IMR-90 (cell line): Measurements from ENCODE around the gene SSBP3. TPM values are rescaled to one million over a fixed set of nuclear protein-coding genes. Genes with fewer than 3 reads are reported as not detected.

Experiments
- ATAC-seq: fragments of 200-7000 bp; cut with Tn5 transposase; 2 replicates; pipeline ENCODE4 v1.9.1; 2020; ENCODE audit warnings: low read depth, mild to moderate bottlenecking, moderate library complexity
- BruUV-seq: library from RNA; stranded (reverse); fragments of 400-500 nt; replicated peaks from 2 replicates; lab custom pipeline; 2021; lab: Mats Ljungman, UMichigan
- CTCF ChIA-PET: fragments of 300-600 bp; formaldehyde crosslinking; extraction: SDS; loops from one replicate; lab custom pipeline; 2021; ENCODE audit warnings: antibody characterized with exemption; lab: Yijun Ruan, JAX
- POLR2A ChIA-PET: fragments of 300-600 bp; sonication (Branson Sonifier 250); formaldehyde crosslinking; loops from one replicate; lab custom pipeline; 2022; ENCODE audit warnings: antibody characterized with exemption; ENCODE audit not compliant: unreplicated experiment; lab: Charles Lee
- DNase-seq: peaks from one replicate; pipeline ENCODE4 v3.0.0; 2013
- H2AFZ ChIP-seq: replicated peaks from 2 replicates; pipeline ENCODE3; 2013; ENCODE audit warnings: low read length, mild to moderate bottlenecking; ENCODE audit not compliant: poor library complexity
- H2AK5ac ChIP-seq: 2 replicates; pipeline ENCODE4 v1.6.1; 2013; ENCODE audit warnings: low read depth, low read length, inconsistent platforms
- H2AK9ac ChIP-seq: replicated peaks from 2 replicates; pipeline ENCODE3; 2013; ENCODE audit warnings: mild to moderate bottlenecking, low read depth, low read length, moderate library complexity; ENCODE audit not compliant: poor library complexity
- H2BK120ac ChIP-seq: 2 replicates; pipeline ENCODE4 v1.6.1; 2013; ENCODE audit warnings: low read depth, low read length, inconsistent platforms
- H2BK15ac ChIP-seq: 3 replicates; pipeline ENCODE4 v1.6.1; 2013; ENCODE audit warnings: low read depth, low read length, inconsistent platforms
- H2BK20ac ChIP-seq: 2 replicates; pipeline ENCODE4 v1.6.1; 2013; ENCODE audit warnings: low read depth, mild to moderate bottlenecking, inconsistent platforms, low read length, moderate library complexity
- H2BK5ac ChIP-seq: 2 replicates; pipeline ENCODE4 v1.6.1; 2013; ENCODE audit warnings: mild to moderate bottlenecking, low read depth, low read length, inconsistent platforms; ENCODE audit not compliant: poor library complexity, severe bottlenecking
- H3K14ac ChIP-seq: replicated peaks from 2 replicates; pipeline ENCODE4 v1.6.1; 2013; ENCODE audit warnings: low read depth, low read length, inconsistent platforms
- H3K18ac ChIP-seq: 2 replicates; pipeline ENCODE4 v1.6.1; 2013; ENCODE audit warnings: low read depth, low read length, control low read depth
- H3K23ac ChIP-seq: 2 replicates; pipeline ENCODE4 v1.6.1; 2013; ENCODE audit warnings: low read depth, low read length, inconsistent platforms
- H3K27ac ChIP-seq: 2 replicates; pipeline ENCODE4 v1.5.1; 2013; ENCODE audit warnings: mild to moderate bottlenecking, control low read depth, low read length; ENCODE audit not compliant: insufficient read depth
- H3K27me3 ChIP-seq: 2 replicates; pipeline ENCODE4 v1.6.1; 2013; ENCODE audit warnings: low read length; ENCODE audit not compliant: control insufficient read depth, insufficient read depth
- H3K36me3 ChIP-seq: 2 replicates; pipeline ENCODE4 v1.6.1; 2013; ENCODE audit warnings: low read length, mixed read lengths; ENCODE audit not compliant: control insufficient read depth, insufficient read depth
- H3K4ac ChIP-seq: 2 replicates; pipeline ENCODE4 v1.6.1; 2013; ENCODE audit warnings: low read depth, low read length, inconsistent platforms
- H3K4me1 ChIP-seq: 2 replicates; pipeline ENCODE4 v1.6.1; 2013; ENCODE audit warnings: low read length, mixed read lengths; ENCODE audit not compliant: control insufficient read depth, insufficient read depth
- H3K4me2 ChIP-seq: 2 replicates; pipeline ENCODE4 v1.6.1; 2013; ENCODE audit warnings: low read depth, mild to moderate bottlenecking, control low read depth, low read length, moderate library complexity
- H3K4me3 ChIP-seq: 2 replicates; pipeline ENCODE4 v1.5.1; 2013; ENCODE audit warnings: low read depth, mild to moderate bottlenecking, control low read depth, low read length, moderate library complexity; ENCODE audit not compliant: insufficient read depth
- H3K56ac ChIP-seq: 2 replicates; pipeline ENCODE4 v1.6.1; 2013; ENCODE audit warnings: low read length, inconsistent platforms; ENCODE audit not compliant: insufficient read depth; ENCODE audit errors: extremely low read depth
- H3K79me1 ChIP-seq, 2 experiments: 2 replicates each; pipeline ENCODE4 v1.6.1; 2013; ENCODE audit warnings: low read length in 2 of 2, inconsistent platforms in 1 of 2, low read depth in 1 of 2
- H3K9ac ChIP-seq: 2 replicates; pipeline ENCODE4 v1.6.1; 2013; ENCODE audit warnings: low read depth, low read length, control low read depth
- H3K9me1 ChIP-seq: 2 replicates; pipeline ENCODE4 v1.6.1; 2013; ENCODE audit warnings: low read length, inconsistent platforms; ENCODE audit not compliant: insufficient read depth
- H3K9me3 ChIP-seq: 2 replicates; pipeline ENCODE4 v1.6.1; 2013; ENCODE audit warnings: low read length; ENCODE audit not compliant: control insufficient read depth, insufficient read depth
- H4K20me1 ChIP-seq: 2 replicates; pipeline ENCODE4 v1.6.1; 2013; ENCODE audit warnings: low read length, inconsistent platforms; ENCODE audit not compliant: insufficient read depth
- H4K5ac ChIP-seq: 2 replicates; pipeline ENCODE4 v1.6.1; 2013; ENCODE audit warnings: mild to moderate bottlenecking, low read depth, low read length, control low read depth
- H4K8ac ChIP-seq, 2 experiments: 2 replicates each; pipeline ENCODE4 v1.6.1; 2013; ENCODE audit warnings: low read depth in 2 of 2, low read length in 2 of 2, control low read depth in 1 of 2, inconsistent platforms in 1 of 2
- H4K91ac ChIP-seq: 2 replicates; pipeline ENCODE4 v1.6.1; 2013; ENCODE audit warnings: low read depth, low read length, inconsistent platforms; ENCODE audit not compliant: insufficient read depth
- BHLHE40 ChIP-seq: fragments of 150-350 bp; IDR thresholded peaks from 2 replicates; pipeline ENCODE4 v1.6.1; 2016; ENCODE audit warnings: mild to moderate bottlenecking, low read depth, low read length
- CEBPB ChIP-seq: IDR thresholded peaks from 2 replicates; pipeline ENCODE4 v1.6.1; 2012; ENCODE audit warnings: low read depth, low read length, improper control_type of control experiment
- CHD1 ChIP-seq: IDR thresholded peaks from 2 replicates; pipeline ENCODE4 v1.6.1; 2012; ENCODE audit warnings: low read depth, low read length, improper control_type of control experiment
- FOS ChIP-seq: fragments of 150-350 bp; IDR thresholded peaks from 2 replicates; pipeline ENCODE4 v1.6.1; 2016; ENCODE audit warnings: low read depth, low read length
- MAFK ChIP-seq: IDR thresholded peaks from 2 replicates; pipeline ENCODE4 v1.6.1; 2012; ENCODE audit warnings: low read depth, low read length, improper control_type of control experiment
- MAZ ChIP-seq: IDR thresholded peaks from 2 replicates; pipeline ENCODE4 v1.6.1; 2012; ENCODE audit warnings: low read depth, mild to moderate bottlenecking, low read length, improper control_type of control experiment, moderate library complexity, borderline replicate concordance
- MXI1 ChIP-seq: IDR thresholded peaks from 2 replicates; pipeline ENCODE4 v1.6.1; 2012; ENCODE audit warnings: low read depth, mild to moderate bottlenecking, low read length, moderate library complexity, borderline replicate concordance
- NFE2L2 ChIP-seq: fragments of 150-350 bp; IDR thresholded peaks from 2 replicates; pipeline ENCODE4 v1.6.1; 2016; ENCODE audit warnings: low read depth, mild to moderate bottlenecking, low read length
- POLR2A ChIP-seq: IDR thresholded peaks from 2 replicates; pipeline ENCODE4 v1.6.1; 2012; ENCODE audit warnings: mild to moderate bottlenecking, low read depth, low read length
- RAD21 ChIP-seq: IDR thresholded peaks from 2 replicates; pipeline ENCODE4 v1.6.1; 2012; ENCODE audit warnings: low read length, improper control_type of control experiment
- RCOR1 ChIP-seq: IDR thresholded peaks from 2 replicates; pipeline ENCODE4 v1.6.1; 2012; ENCODE audit warnings: mild to moderate bottlenecking, low read length, improper control_type of control experiment; ENCODE audit not compliant: insufficient replicate concordance
- RFX5 ChIP-seq: IDR thresholded peaks from 2 replicates; pipeline ENCODE4 v1.8.0; 2012; ENCODE audit warnings: low read depth, mild to moderate bottlenecking, low read length, moderate library complexity
- SMC3 ChIP-seq: fragments of 150-350 bp; IDR thresholded peaks from 2 replicates; pipeline ENCODE4 v1.6.1; 2016; ENCODE audit warnings: low read depth, mild to moderate bottlenecking, antibody characterized with exemption, low read length, moderate library complexity
- WGBS, 2 experiments: methylation state at CpG; one replicate each; pipeline versions ENCODE4 v1.1.5 to v1.1.7; 2013; ENCODE audit warnings: missing lambda C conversion rate in 2 of 2; ENCODE audit not compliant: insufficient read length in 1 of 2; ENCODE audit errors: extremely low coverage in 2 of 2; 5-methylcytosine and 5-hydroxymethylcytosine counted together
- dilution Hi-C: fragments of 300-500 bp; cut with HindIII; formaldehyde crosslinking; loops from one replicate; pipeline ENCODE4 v1.14.3; 2018; ENCODE audit warnings: low sequenced_read_pairs; ENCODE audit not compliant: unreplicated experiment
- in situ Hi-C: fragments of 300-500 bp; cut with MboI; formaldehyde crosslinking; loops from 3 replicates; pipeline ENCODE4 v1.14.3; 2019; ENCODE audit warnings: low sequenced_read_pairs, inconsistent platforms, mixed read lengths
- intact Hi-C: fragments of 100-400 bp; cut with micrococcal nuclease; formaldehyde crosslinking; loops from 2 replicates; pipeline ENCODE4 v1.10.0; 2022
- polyA plus RNA-seq, 3 experiments: library from polyadenylated mRNA; depleted of rRNA; stranded (reverse); fragments of >200 nt; gene quantifications; 2 replicates each; pipeline ENCODE4 v1.2.3, GENCODE V29; 2012; ENCODE audit warnings: low replicate concordance in 1 of 3
- total RNA-seq: library from RNA; depleted of rRNA; stranded (reverse); fragments of >200 nt; gene quantifications from 2 replicates; pipeline ENCODE4 v1.2.3, GENCODE V29; 2012
- TF ChIP-seq, protein P1 (sequence below): conservative IDR thresholded peaks from 2 replicates; pipeline ENCODE4 v1.5.1; 2012; ENCODE audit warnings: mild to moderate bottlenecking, low read depth, low read length, improper control_type of control experiment
- TF ChIP-seq, protein P2 (sequence below): fragments of 150-350 bp; IDR thresholded peaks from 2 replicates; pipeline ENCODE4 v1.6.1; 2016; ENCODE audit warnings: low read depth, mild to moderate bottlenecking, low read length, moderate library complexity, borderline replicate concordance
- TF ChIP-seq, protein P3 (sequence below): fragments of 150-350 bp; IDR thresholded peaks from 2 replicates; pipeline ENCODE4 v1.6.1; 2017; ENCODE audit warnings: mild to moderate bottlenecking, antibody characterized with exemption, low read length, low read depth

Gene SSBP3
- total and polyA plus RNA-seq, 2 of the 4 experiments (the other 2 are of a cell fraction) = 10.9 to 39.6 TPM

DNA sequence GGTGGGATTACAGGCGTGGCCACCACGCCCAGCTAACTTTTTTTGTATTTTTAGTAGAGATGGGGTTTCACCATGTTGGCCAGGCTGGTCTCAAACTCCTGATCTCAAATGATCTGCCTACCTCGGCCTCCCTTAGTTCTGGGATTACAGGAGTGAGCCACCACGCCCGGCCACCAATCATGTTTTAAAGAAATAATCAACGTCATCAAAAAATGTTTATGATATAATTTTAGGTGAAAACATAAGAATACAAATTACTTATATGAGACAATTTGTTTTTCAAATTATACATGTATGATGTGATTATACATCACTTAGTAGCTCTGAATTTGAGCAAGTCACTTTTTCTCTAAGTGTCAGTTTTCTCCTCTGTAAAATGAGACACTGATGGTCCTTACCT, 31.6 kb upstream of the SSBP3 start:
- ChIA-PET POLR2A (no interaction called here), CTCF (no interaction called here)
- Histone ChIP-seq H3K9me1 (no peaks in the 10 kb centered on the region), H2AFZ (no peak overlapping the region), H2AK9ac (no peak overlapping the region), H3K79me1 (no peaks in the 10 kb centered on the region), H3K4me1 (no peaks in the 10 kb centered on the region), H4K5ac (no peak overlapping the region), H2BK20ac (no peak overlapping the region), H2BK15ac (no peak overlapping the region), H3K4me2 (no peak overlapping the region), H2BK5ac (no peak overlapping the region), H3K14ac (no peak overlapping the region), H3K23ac (no peak overlapping the region), H3K56ac (no peak overlapping the region), H3K4ac (no peak overlapping the region), H3K4me3 (no peak overlapping the region), H3K27ac (no peak overlapping the region), H2AK5ac (no peak overlapping the region), H3K9ac (no peak overlapping the region), H2BK120ac (no peak overlapping the region), H4K8ac (no peak overlapping the region), H3K36me3 (no peaks in the 10 kb centered on the region), H4K20me1 (no peaks in the 10 kb centered on the region), H4K91ac (no peak overlapping the region), H3K9me3 (no peaks in the 10 kb centered on the region), H3K27me3 (peaks cover 2% of the 10 kb centered on the region; the same call in 1 of the 2 replicates), H3K18ac (no peak overlapping the region)
- dilution Hi-C loops (no loop called here), in situ Hi-C loops (no loop called here), intact Hi-C loops (no loop called here)
- BruUV-seq = no TSS peak
- DNase-seq (no peak), ATAC-seq (no peak)
- no peak for TF ChIP-seq MAZ
- no peak for TF ChIP-seq NFE2L2
- no peak for TF ChIP-seq RAD21
- TF ChIP-seq, protein P1, sequence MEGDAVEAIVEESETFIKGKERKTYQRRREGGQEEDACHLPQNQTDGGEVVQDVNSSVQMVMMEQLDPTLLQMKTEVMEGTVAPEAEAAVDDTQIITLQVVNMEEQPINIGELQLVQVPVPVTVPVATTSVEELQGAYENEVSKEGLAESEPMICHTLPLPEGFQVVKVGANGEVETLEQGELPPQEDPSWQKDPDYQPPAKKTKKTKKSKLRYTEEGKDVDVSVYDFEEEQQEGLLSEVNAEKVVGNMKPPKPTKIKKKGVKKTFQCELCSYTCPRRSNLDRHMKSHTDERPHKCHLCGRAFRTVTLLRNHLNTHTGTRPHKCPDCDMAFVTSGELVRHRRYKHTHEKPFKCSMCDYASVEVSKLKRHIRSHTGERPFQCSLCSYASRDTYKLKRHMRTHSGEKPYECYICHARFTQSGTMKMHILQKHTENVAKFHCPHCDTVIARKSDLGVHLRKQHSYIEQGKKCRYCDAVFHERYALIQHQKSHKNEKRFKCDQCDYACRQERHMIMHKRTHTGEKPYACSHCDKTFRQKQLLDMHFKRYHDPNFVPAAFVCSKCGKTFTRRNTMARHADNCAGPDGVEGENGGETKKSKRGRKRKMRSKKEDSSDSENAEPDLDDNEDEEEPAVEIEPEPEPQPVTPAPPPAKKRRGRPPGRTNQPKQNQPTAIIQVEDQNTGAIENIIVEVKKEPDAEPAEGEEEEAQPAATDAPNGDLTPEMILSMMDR = no peak
- TF ChIP-seq RCOR1 = no peak
- TF ChIP-seq CEBPB = no peak
- TF ChIP-seq FOS = no peak
- TF ChIP-seq SMC3 = no peak
- TF ChIP-seq, protein P2, sequence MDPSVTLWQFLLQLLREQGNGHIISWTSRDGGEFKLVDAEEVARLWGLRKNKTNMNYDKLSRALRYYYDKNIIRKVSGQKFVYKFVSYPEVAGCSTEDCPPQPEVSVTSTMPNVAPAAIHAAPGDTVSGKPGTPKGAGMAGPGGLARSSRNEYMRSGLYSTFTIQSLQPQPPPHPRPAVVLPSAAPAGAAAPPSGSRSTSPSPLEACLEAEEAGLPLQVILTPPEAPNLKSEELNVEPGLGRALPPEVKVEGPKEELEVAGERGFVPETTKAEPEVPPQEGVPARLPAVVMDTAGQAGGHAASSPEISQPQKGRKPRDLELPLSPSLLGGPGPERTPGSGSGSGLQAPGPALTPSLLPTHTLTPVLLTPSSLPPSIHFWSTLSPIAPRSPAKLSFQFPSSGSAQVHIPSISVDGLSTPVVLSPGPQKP = no peak
- TF ChIP-seq POLR2A = no peak
- no peak for TF ChIP-seq MXI1
- TF ChIP-seq, protein P3, sequence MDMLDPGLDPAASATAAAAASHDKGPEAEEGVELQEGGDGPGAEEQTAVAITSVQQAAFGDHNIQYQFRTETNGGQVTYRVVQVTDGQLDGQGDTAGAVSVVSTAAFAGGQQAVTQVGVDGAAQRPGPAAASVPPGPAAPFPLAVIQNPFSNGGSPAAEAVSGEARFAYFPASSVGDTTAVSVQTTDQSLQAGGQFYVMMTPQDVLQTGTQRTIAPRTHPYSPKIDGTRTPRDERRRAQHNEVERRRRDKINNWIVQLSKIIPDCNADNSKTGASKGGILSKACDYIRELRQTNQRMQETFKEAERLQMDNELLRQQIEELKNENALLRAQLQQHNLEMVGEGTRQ = no peak
- TF ChIP-seq MAFK = no peak
- TF ChIP-seq CHD1 = no peak
- TF ChIP-seq RFX5 = no peak
- TF ChIP-seq BHLHE40 = no peak
- WGBS, 2 experiments = no CpG with 5 or more reads among the region's 6 CpGs
